Naive thymus-derived CD8-positive, alpha-beta T cell (primary cell): ENCODE data around the gene OR2J3. TPM values are rescaled to one million over a fixed set of nuclear protein-coding genes. Genes with fewer than 3 reads are reported as not detected.
"Not testable (repeated sequence)": the region's sequence is repeated elsewhere in the genome, so short reads cannot be mapped to it uniquely, and the experiment has no call there.

Experiments
- ATAC-seq, 2 donors: fragments of 150-1000 bp; cut with Tn5 transposase in 1 of 2; sonication (Bioruptor Pico), chemical (Tn5 transposase) in 1 of 2; 1 replicate in 1 of 2; 2 replicates in 1 of 2; pipeline ENCODE4 v1.10.0; 2021; ENCODE audit warnings: mild to moderate bottlenecking in 2 of 2, moderate library complexity in 2 of 2
- POLR2A ChIA-PET: fragments of 350-600 bp; sonication (Branson Sonifier 250); formaldehyde crosslinking; loops from one replicate; lab custom pipeline; 2021; ENCODE audit warnings: antibody characterized with exemption; lab: Charles Lee
- DNase-seq, 10 donors: peaks; one replicate each; pipeline versions ENCODE4 v3.0.0 to v3.0.0-alpha.2; 2020 to 2022
- H3K27ac Mint-ChIP-seq, 10 donors: one replicate each; pipeline ENCODE4 v1.8.0; 2020 to 2022; ENCODE audit warnings: mild to moderate bottlenecking in 10 of 10, mixed read lengths in 10 of 10, moderate library complexity in 4 of 10, inconsistent platforms in 1 of 10
- H3K27me3 Mint-ChIP-seq, 5 donors: one replicate each; pipeline ENCODE4 v1.8.0; 2021 to 2022; ENCODE audit warnings: mixed read lengths in 5 of 5
- H3K36me3 Mint-ChIP-seq, 3 donors: one replicate each; pipeline ENCODE4 v1.8.0; 2020 to 2022; ENCODE audit warnings: mixed read lengths in 3 of 3, mild to moderate bottlenecking in 2 of 3, inconsistent platforms in 1 of 3
- H3K4me1 Mint-ChIP-seq, 4 donors: one replicate each; pipeline ENCODE4 v1.8.0; 2021 to 2022; ENCODE audit warnings: mixed read lengths in 4 of 4
- H3K4me3 Mint-ChIP-seq, 10 donors: one replicate each; pipeline ENCODE4 v1.8.0; 2020 to 2022; ENCODE audit warnings: mild to moderate bottlenecking in 10 of 10, mixed read lengths in 10 of 10, moderate library complexity in 6 of 10, inconsistent platforms in 1 of 10
- H3K9me3 Mint-ChIP-seq, 9 donors: one replicate each; pipeline ENCODE4 v1.8.0; 2020 to 2022; ENCODE audit warnings: mixed read lengths in 9 of 9, mild to moderate bottlenecking in 3 of 9, inconsistent platforms in 1 of 9, moderate library complexity in 1 of 9
- polyA plus RNA-seq, 3 donors: library from polyadenylated mRNA; unstranded; fragments of 300-500 nt; fragmentation: Illumina TruSeq; gene quantifications; one replicate each; pipeline ENCODE4 v1.2.3, GENCODE V29; 2021
- total RNA-seq, 8 experiments: library from RNA in 2 of 8; stranded (reverse) in 2 of 8; gene quantifications; one replicate each; pipeline ENCODE4 v1.2.3 and lab custom pipeline; 2021 to 2026

Gene OR2J3
- total and polyA plus RNA-seq, 5 experiments from 2014 or later, result not detected

GRCh38 chr6:29130644-29131043 lies 22.8 kb downstream of the OR2J3 start:
- no peak for DNase-seq
- H3K27ac Mint-ChIP-seq, result no peak overlapping the region
- H3K4me1 Mint-ChIP-seq, result no peaks in the 10 kb centered on the region
- H3K4me3 Mint-ChIP-seq, result no peak overlapping the region
- H3K36me3 Mint-ChIP-seq, result no peaks in the 10 kb centered on the region
- no peaks in the 10 kb centered on the region for H3K9me3 Mint-ChIP-seq
- POLR2A ChIA-PET, result no interaction called here
- ATAC-seq, result no peak
- H3K27me3 Mint-ChIP-seq, result peaks cover 29 to 62% (median 33%) of the 10 kb centered on the region in 5 donors

- H3K27ac Mint-ChIP-seq, result no peak overlapping the region
- peaks cover 26 to 54% (median 32%) of the 10 kb centered on the region in 5 donors for H3K27me3 Mint-ChIP-seq
- ATAC-seq (no peak), DNase-seq (no peak)
- no peaks in the 10 kb centered on the region for H3K36me3 Mint-ChIP-seq
- H3K4me3 Mint-ChIP-seq, result no peak overlapping the region
- no peaks in the 10 kb centered on the region for H3K4me1 Mint-ChIP-seq
- no peaks in the 10 kb centered on the region for H3K9me3 Mint-ChIP-seq
- POLR2A ChIA-PET, result no interaction called here
Measured at GRCh38 chr6:29131691-29132090, 23.8 kb downstream of the OR2J3 start.

- POLR2A ChIA-PET, result no interaction called here
- Mint-ChIP-seq H3K27ac (no peak overlapping the region), H3K4me3 (no peak overlapping the region), H3K36me3 (no peaks in the 10 kb centered on the region), H3K4me1 (no peaks in the 10 kb centered on the region), H3K9me3 (peaks cover 0 to 5% (median 0%) of the 10 kb centered on the region in 9 donors), H3K27me3 (peaks cover 11 to 32% (median 23%) of the 10 kb centered on the region in 5 donors)
- ATAC-seq (no peak), DNase-seq (no peak)
Measured at GRCh38 chr6:29137724-29138123, 29.9 kb downstream of the OR2J3 start.

GRCh38 chr6:29141606-29142005 lies 33.7 kb downstream of the OR2J3 start:
- H3K4me3 Mint-ChIP-seq, result no peak overlapping the region
- DNase-seq, result no peak
- H3K4me1 Mint-ChIP-seq, result no peaks in the 10 kb centered on the region
- no peak overlapping the region for H3K27ac Mint-ChIP-seq
- H3K9me3 Mint-ChIP-seq, result peaks cover 0 to 20% (median 4%) of the 10 kb centered on the region in 9 donors
- POLR2A ChIA-PET, result no interaction called here
- H3K36me3 Mint-ChIP-seq, result peaks cover 0 to 5% (median 5%) of the 10 kb centered on the region in 3 donors
- peaks cover 8 to 31% (median 20%) of the 10 kb centered on the region in 5 donors for H3K27me3 Mint-ChIP-seq
- ATAC-seq, result no peak

- H3K27me3 Mint-ChIP-seq, result peaks cover 8 to 36% (median 20%) of the 10 kb centered on the region in 5 donors
- peaks cover 0 to 5% (median 5%) of the 10 kb centered on the region in 3 donors for H3K36me3 Mint-ChIP-seq
- H3K4me3 Mint-ChIP-seq, result no peak overlapping the region
- POLR2A ChIA-PET, result no interaction called here
- H3K27ac Mint-ChIP-seq, result no peak overlapping the region
- ATAC-seq (no peak), DNase-seq (no peak)
- H3K4me1 Mint-ChIP-seq, result no peaks in the 10 kb centered on the region
- peaks cover 0 to 20% (median 4%) of the 10 kb centered on the region in 9 donors for H3K9me3 Mint-ChIP-seq
Measured at GRCh38 chr6:29142309-29142708, 34.5 kb downstream of the OR2J3 start.

GRCh38 chr6:29146179-29146578 lies 38.3 kb downstream of the OR2J3 start:
- no peak for DNase-seq
- peaks cover 0 to 16% (median 5%) of the 10 kb centered on the region in 3 donors for H3K36me3 Mint-ChIP-seq
- H3K27me3 Mint-ChIP-seq, result peaks cover 17 to 52% (median 23%) of the 10 kb centered on the region in 5 donors
- ATAC-seq, result no peak
- H3K27ac Mint-ChIP-seq, result no peak overlapping the region
- POLR2A ChIA-PET, result no interaction called here
- H3K9me3 Mint-ChIP-seq, result peaks cover 11 to 39% (median 14%) of the 10 kb centered on the region in 9 donors
- no peak overlapping the region for H3K4me3 Mint-ChIP-seq
- H3K4me1 Mint-ChIP-seq, result no peaks in the 10 kb centered on the region

- H3K36me3 Mint-ChIP-seq, result peaks cover 0 to 16% (median 5%) of the 10 kb centered on the region in 3 donors
- H3K27ac Mint-ChIP-seq, result no peak overlapping the region
- POLR2A ChIA-PET, result no interaction called here
- DNase-seq (no peak), ATAC-seq (no peak)
- no peaks in the 10 kb centered on the region for H3K4me1 Mint-ChIP-seq
- peaks cover 10 to 38% (median 14%) of the 10 kb centered on the region in 9 donors for H3K9me3 Mint-ChIP-seq
- H3K4me3 Mint-ChIP-seq, result no peak overlapping the region
- H3K27me3 Mint-ChIP-seq, result peaks cover 23 to 53% (median 27%) of the 10 kb centered on the region in 5 donors
Measured at GRCh38 chr6:29147074-29147473, 39.2 kb downstream of the OR2J3 start.

- peaks cover 7 to 29% (median 11%) of the 10 kb centered on the region in 9 donors for H3K9me3 Mint-ChIP-seq
- POLR2A ChIA-PET, DNase-seq, H3K4me1 Mint-ChIP-seq, H3K4me3 Mint-ChIP-seq, ATAC-seq, H3K27ac Mint-ChIP-seq: not testable (repeated sequence)
- peaks cover 32 to 70% (median 37%) of the 10 kb centered on the region in 5 donors for H3K27me3 Mint-ChIP-seq
- peaks cover 0 to 14% (median 0%) of the 10 kb centered on the region in 3 donors for H3K36me3 Mint-ChIP-seq
Measured at GRCh38 chr6:29149444-29149843, 41.6 kb downstream of the OR2J3 start.

GRCh38 chr6:29153083-29153482 lies 45.2 kb downstream of the OR2J3 start:
- Mint-ChIP-seq H3K27me3 (peaks cover 36 to 69% (median 43%) of the 10 kb centered on the region in 5 donors), H3K36me3 (peaks cover 0 to 15% (median 0%) of the 10 kb centered on the region in 3 donors), H3K9me3 (peaks cover 6 to 35% (median 15%) of the 10 kb centered on the region in 9 donors), H3K4me3 (no peak overlapping the region), H3K4me1 (no peaks in the 10 kb centered on the region), H3K27ac (no peak overlapping the region)
- POLR2A ChIA-PET, result no interaction called here
- ATAC-seq (no peak), DNase-seq (no peak)

GRCh38 chr6:29155182-29155581 lies 47.3 kb downstream of the OR2J3 start:
- peaks cover 0 to 19% (median 5%) of the 10 kb centered on the region in 9 donors for H3K9me3 Mint-ChIP-seq
- ATAC-seq, H3K4me3 Mint-ChIP-seq, DNase-seq, H3K27ac Mint-ChIP-seq, H3K4me1 Mint-ChIP-seq, H3K36me3 Mint-ChIP-seq, POLR2A ChIA-PET: not testable (repeated sequence)
- peaks cover 29 to 66% (median 33%) of the 10 kb centered on the region in 5 donors for H3K27me3 Mint-ChIP-seq

- POLR2A ChIA-PET, H3K4me1 Mint-ChIP-seq, ATAC-seq, H3K27ac Mint-ChIP-seq, H3K4me3 Mint-ChIP-seq, H3K36me3 Mint-ChIP-seq, DNase-seq: not testable (repeated sequence)
- Mint-ChIP-seq H3K27me3 (peaks cover 34 to 90% (median 42%) of the 10 kb centered on the region in 5 donors), H3K9me3 (peaks cover 0 to 16% (median 2%) of the 10 kb centered on the region in 9 donors)
Measured at GRCh38 chr6:29159922-29160321, 52.1 kb downstream of the OR2J3 start.
